Prostate gland (tissue), 2 donors: ENCODE data around the gene PCP2.

ENCODE experiments used
- POLR2A ChIP-seq: fragments of 450-650 bp; IDR thresholded peaks from one replicate; pipeline ENCODE4 v1.6.1; 2016; ENCODE audit warnings: antibody characterized with exemption, mild to moderate bottlenecking
- POLR2AphosphoS5 ChIP-seq: sonication (generic); formaldehyde crosslinking; IDR thresholded peaks from one replicate; pipeline ENCODE4 v1.6.1; 2017; ENCODE audit warnings: antibody characterized with exemption
- TF ChIP-seq, protein P1 (sequence below), 4 experiments: fragments of 200-600 bp in 2 of 4; fragments of 450-650 bp in 2 of 4; sonication (generic) in 2 of 4; IDR thresholded peaks; 1 replicate in 3 of 4; 2 replicates in 1 of 4; pipeline ENCODE4 v1.5.1; 2016 to 2019; ENCODE audit warnings: antibody characterized with exemption in 4 of 4, mild to moderate bottlenecking in 2 of 4, moderate library complexity in 2 of 4

GRCh38 chr19:7582446-7582845, 51.1 kb downstream of the PCP2 start:
- TF ChIP-seq, protein P1, sequence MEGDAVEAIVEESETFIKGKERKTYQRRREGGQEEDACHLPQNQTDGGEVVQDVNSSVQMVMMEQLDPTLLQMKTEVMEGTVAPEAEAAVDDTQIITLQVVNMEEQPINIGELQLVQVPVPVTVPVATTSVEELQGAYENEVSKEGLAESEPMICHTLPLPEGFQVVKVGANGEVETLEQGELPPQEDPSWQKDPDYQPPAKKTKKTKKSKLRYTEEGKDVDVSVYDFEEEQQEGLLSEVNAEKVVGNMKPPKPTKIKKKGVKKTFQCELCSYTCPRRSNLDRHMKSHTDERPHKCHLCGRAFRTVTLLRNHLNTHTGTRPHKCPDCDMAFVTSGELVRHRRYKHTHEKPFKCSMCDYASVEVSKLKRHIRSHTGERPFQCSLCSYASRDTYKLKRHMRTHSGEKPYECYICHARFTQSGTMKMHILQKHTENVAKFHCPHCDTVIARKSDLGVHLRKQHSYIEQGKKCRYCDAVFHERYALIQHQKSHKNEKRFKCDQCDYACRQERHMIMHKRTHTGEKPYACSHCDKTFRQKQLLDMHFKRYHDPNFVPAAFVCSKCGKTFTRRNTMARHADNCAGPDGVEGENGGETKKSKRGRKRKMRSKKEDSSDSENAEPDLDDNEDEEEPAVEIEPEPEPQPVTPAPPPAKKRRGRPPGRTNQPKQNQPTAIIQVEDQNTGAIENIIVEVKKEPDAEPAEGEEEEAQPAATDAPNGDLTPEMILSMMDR (IDR thresholded peaks at IDR 0.05), result no peak
- TF ChIP-seq POLR2A (no peak), POLR2AphosphoS5 (no peak)
